Measurements from ENCODE around the gene IL37. TPM values are rescaled to one million over a fixed set of nuclear protein-coding genes. Genes with fewer than 3 reads are reported as not detected.
A peak's percentile ranks its signal among the peaks of the same experiment; 100 is the strongest.

IL37 gene
- total and polyA plus RNA-seq, 2 of the 13 experiments (the other 11 are each of a cell fraction or from before 2014, with no cell fraction given): not detected

DNA sequence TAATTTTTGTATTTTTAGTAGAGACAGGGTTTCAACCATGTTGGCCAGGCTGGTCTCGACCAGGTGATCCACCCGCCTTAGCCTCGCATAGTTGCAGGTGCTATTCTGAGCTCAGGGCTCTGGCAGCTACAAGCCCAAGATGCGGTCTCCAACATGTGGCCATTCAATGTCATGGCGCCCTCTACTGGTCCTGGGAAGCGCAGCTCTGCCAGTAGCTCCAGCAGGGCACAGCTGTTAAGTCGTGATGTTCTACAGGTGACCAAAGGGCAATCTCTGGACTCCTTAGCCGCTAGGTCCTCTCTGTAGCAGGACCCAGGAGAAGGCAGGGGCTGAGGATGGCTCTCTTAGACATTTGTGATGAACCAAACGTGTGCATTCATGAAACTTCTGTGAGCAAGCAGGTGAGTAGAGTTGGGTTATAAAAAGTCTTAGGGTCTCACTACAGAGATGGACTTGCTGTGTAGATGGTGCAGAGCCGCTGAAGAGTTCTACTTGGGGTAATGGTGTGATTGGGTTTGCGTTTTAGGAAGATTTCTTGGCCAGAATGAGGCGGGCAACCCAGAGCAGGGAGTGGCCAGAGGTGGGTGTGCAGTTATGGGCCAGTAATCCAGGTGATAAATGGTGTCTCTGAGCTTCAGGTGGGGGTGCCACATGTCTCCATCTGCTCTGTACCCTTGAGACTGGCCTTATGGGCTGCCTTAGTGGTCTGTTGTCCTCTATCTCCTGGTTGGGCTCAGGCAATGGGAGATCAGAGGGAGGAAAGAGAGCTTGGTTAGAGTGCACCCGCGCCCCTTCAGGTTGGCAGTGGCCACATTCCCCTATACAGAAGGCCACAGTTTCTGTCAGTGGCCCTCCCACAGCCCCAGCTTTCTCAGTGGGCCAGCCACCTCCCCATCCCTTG, 31.0 kb downstream of the IL37 start (continued):
- TF ChIP-seq, protein P1, sequence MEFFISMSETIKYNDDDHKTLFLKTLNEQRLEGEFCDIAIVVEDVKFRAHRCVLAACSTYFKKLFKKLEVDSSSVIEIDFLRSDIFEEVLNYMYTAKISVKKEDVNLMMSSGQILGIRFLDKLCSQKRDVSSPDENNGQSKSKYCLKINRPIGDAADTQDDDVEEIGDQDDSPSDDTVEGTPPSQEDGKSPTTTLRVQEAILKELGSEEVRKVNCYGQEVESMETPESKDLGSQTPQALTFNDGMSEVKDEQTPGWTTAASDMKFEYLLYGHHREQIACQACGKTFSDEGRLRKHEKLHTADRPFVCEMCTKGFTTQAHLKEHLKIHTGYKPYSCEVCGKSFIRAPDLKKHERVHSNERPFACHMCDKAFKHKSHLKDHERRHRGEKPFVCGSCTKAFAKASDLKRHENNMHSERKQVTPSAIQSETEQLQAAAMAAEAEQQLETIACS (CRISPR knock-in tag; IDR thresholded peaks at IDR 0.05): no peak
- TF ChIP-seq, protein P2, sequence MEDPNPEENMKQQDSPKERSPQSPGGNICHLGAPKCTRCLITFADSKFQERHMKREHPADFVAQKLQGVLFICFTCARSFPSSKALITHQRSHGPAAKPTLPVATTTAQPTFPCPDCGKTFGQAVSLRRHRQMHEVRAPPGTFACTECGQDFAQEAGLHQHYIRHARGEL (CRISPR knock-in tag; IDR thresholded peaks at IDR 0.05): no peak
- TF ChIP-seq ZNF33B (CRISPR knock-in tag; IDR thresholded peaks at IDR 0.05) (no peak), DR1 (CRISPR knock-in tag; IDR thresholded peaks at IDR 0.05) (no peak), FOXO1 (CRISPR knock-in tag; IDR thresholded peaks at IDR 0.05) (no peak), PCBP2 (optimal IDR thresholded peaks at IDR 0.05; ENCODE audit: low read depth, low read length, poor library complexity, severe bottlenecking) (no peak), NPAS2 (CRISPR knock-in tag; IDR thresholded peaks at IDR 0.05; ENCODE audit: borderline replicate concordance) (no peak), SAP130 (CRISPR knock-in tag; IDR thresholded peaks at IDR 0.05; ENCODE audit: low read depth) (peak; percentile 29; the same call in 1 of the 2 replicates), ZNF225 (CRISPR knock-in tag; IDR thresholded peaks at IDR 0.05) (0 out of 2 replicates have a peak, but pooled peaks have one; percentile 21), MYNN (CRISPR knock-in tag; IDR thresholded peaks at IDR 0.05; ENCODE audit: low read depth) (no peak), ZNF781 (CRISPR knock-in tag; IDR thresholded peaks at IDR 0.05; ENCODE audit: borderline replicate concordance, not compliant biosample characterization) (peak; percentile 31), MXD3 (CRISPR knock-in tag; IDR thresholded peaks at IDR 0.05) (no peak), CERS6 (CRISPR knock-in tag; IDR thresholded peaks at IDR 0.05) (no peak), ZFP1 (CRISPR knock-in tag; IDR thresholded peaks at IDR 0.05) (no peak), ZNF101 (CRISPR knock-in tag; IDR thresholded peaks at IDR 0.05; ENCODE audit: borderline replicate concordance, low read depth) (no peak), ZMAT3 (CRISPR knock-in tag; conservative IDR thresholded peaks at IDR 0.05) (no peak), TP53 (CRISPR knock-in tag; conservative IDR thresholded peaks at IDR 0.05) (no peak), MATR3 (CRISPR knock-in tag; IDR thresholded peaks at IDR 0.05) (no peak), RELA (CRISPR knock-in tag; IDR thresholded peaks at IDR 0.05) (no peak), CTCF (CRISPR knock-in tag; IDR thresholded peaks at IDR 0.05) (peak; percentile 98), KDM2A (CRISPR knock-in tag; IDR thresholded peaks at IDR 0.05; ENCODE audit: borderline replicate concordance, low read depth) (0 out of 2 replicates have a peak, but pooled peaks have one; percentile 29)
- TF ChIP-seq, protein P3, sequence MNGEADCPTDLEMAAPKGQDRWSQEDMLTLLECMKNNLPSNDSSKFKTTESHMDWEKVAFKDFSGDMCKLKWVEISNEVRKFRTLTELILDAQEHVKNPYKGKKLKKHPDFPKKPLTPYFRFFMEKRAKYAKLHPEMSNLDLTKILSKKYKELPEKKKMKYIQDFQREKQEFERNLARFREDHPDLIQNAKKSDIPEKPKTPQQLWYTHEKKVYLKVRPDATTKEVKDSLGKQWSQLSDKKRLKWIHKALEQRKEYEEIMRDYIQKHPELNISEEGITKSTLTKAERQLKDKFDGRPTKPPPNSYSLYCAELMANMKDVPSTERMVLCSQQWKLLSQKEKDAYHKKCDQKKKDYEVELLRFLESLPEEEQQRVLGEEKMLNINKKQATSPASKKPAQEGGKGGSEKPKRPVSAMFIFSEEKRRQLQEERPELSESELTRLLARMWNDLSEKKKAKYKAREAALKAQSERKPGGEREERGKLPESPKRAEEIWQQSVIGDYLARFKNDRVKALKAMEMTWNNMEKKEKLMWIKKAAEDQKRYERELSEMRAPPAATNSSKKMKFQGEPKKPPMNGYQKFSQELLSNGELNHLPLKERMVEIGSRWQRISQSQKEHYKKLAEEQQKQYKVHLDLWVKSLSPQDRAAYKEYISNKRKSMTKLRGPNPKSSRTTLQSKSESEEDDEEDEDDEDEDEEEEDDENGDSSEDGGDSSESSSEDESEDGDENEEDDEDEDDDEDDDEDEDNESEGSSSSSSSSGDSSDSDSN (CRISPR knock-in tag; IDR thresholded peaks at IDR 0.05): no peak

Data from HepG2 (cell line).